ENCODE data around the gene TIMM44. TPM values are rescaled to one million over a fixed set of nuclear protein-coding genes. Genes with fewer than 3 reads are reported as not detected.

The TIMM44 gene
- total RNA-seq, 1 donor from 2014 or later = 96.1 TPM

- H3K36me3 ChIP-seq (ENCODE audit: control insufficient read depth, insufficient read depth, low read length) = peaks cover 15% of the 10 kb centered on the region
- H3K4me3 ChIP-seq (ENCODE audit: low read depth, low read length) = no peak overlapping the region
- H3K27me3 ChIP-seq (ENCODE audit: control insufficient read depth, insufficient read depth, low read length) = no peaks in the 10 kb centered on the region
- FAIRE-seq = peak; percentile 66
- no peak for TF ChIP-seq CTCF (IDR thresholded peaks at IDR 0.05; ENCODE audit: insufficient read depth, low read length, severe bottlenecking)
- no peak for DNase-seq (ENCODE audit: low read depth)
Observed at GRCh38 chr19:7907122-7907521, 36.3 kb downstream of the TIMM44 start.

- FAIRE-seq (no peak), DNase-seq (ENCODE audit: low read depth) (no peak)
- H3K4me3 ChIP-seq (ENCODE audit: low read depth, low read length) = no peak overlapping the region
- no peaks in the 10 kb centered on the region for H3K27me3 ChIP-seq (ENCODE audit: control insufficient read depth, insufficient read depth, low read length)
- peaks cover 12% of the 10 kb centered on the region for H3K36me3 ChIP-seq (ENCODE audit: control insufficient read depth, insufficient read depth, low read length)
- TF ChIP-seq CTCF (IDR thresholded peaks at IDR 0.05; ENCODE audit: insufficient read depth, low read length, severe bottlenecking) = no peak
Observed at GRCh38 chr19:7905859-7906258, 37.6 kb downstream of the TIMM44 start.

- no peak overlapping the region for H3K4me3 ChIP-seq (ENCODE audit: low read depth, low read length)
- peaks cover 9% of the 10 kb centered on the region for H3K36me3 ChIP-seq (ENCODE audit: control insufficient read depth, insufficient read depth, low read length)
- DNase-seq (ENCODE audit: low read depth) (no peak), FAIRE-seq (no peak)
- no peaks in the 10 kb centered on the region for H3K27me3 ChIP-seq (ENCODE audit: control insufficient read depth, insufficient read depth, low read length)
- TF ChIP-seq CTCF (IDR thresholded peaks at IDR 0.05; ENCODE audit: insufficient read depth, low read length, severe bottlenecking) = no peak
Observed at GRCh38 chr19:7905268-7905667, 38.2 kb downstream of the TIMM44 start.

GRCh38 chr19:7904074-7905020 lies 39.1 kb downstream of the TIMM44 start:
- no peak for FAIRE-seq
- H3K27me3 ChIP-seq (ENCODE audit: control insufficient read depth, insufficient read depth, low read length) = no peaks in the 10 kb centered on the region
- no peak for DNase-seq (ENCODE audit: low read depth)
- peak overlapping the region; percentile 95 for H3K4me3 ChIP-seq (ENCODE audit: low read depth, low read length)
- TF ChIP-seq CTCF (IDR thresholded peaks at IDR 0.05; ENCODE audit: insufficient read depth, low read length, severe bottlenecking) = no peak
- H3K36me3 ChIP-seq (ENCODE audit: control insufficient read depth, insufficient read depth, low read length) = peaks cover 12% of the 10 kb centered on the region

- Histone ChIP-seq H3K4me3 (ENCODE audit: low read depth, low read length) (peak within 1 kb of the TSS; percentile 95), H3K27me3 (ENCODE audit: control insufficient read depth, insufficient read depth, low read length) (no peaks in the 10 kb centered on the region), H3K36me3 (ENCODE audit: control insufficient read depth, insufficient read depth, low read length) (peaks cover 13% of the 10 kb centered on the region)
- DNase-seq (ENCODE audit: low read depth) (peak; percentile 96), FAIRE-seq (peak; percentile 96)
- peak; percentile 67 for TF ChIP-seq CTCF (IDR thresholded peaks at IDR 0.05; ENCODE audit: insufficient read depth, low read length, severe bottlenecking)
Observed at GRCh38 chr19:7903244-7904073, 40.0 kb downstream of the TIMM44 start, which contains the start of gene MAP2K7. Gene MAP2K7, plus strand, starts transcription at chr19:7903877. Its CDS starts 68 bp downstream, at chr19:7903945.
